Measurements from ENCODE around the gene TRIM56.

GRCh38 chr7:101087334-101088068, 2.2 kb downstream of the TRIM56 start:
- TF ChIP-seq CTCF (IDR thresholded peaks at IDR 0.05) = no peak
- TF ChIP-seq POLR2A (IDR thresholded peaks at IDR 0.05) = no peak

All from adrenal gland (tissue), 5 donors.